ENCODE data around the gene LCE2B.
"Not testable (repeated sequence)": the region's sequence is repeated elsewhere in the genome, so short reads cannot be mapped to it uniquely, and the experiment has no call there.

LCE2B gene

GRCh38 chr1:152658649-152659048 lies 27.3 kb upstream of the LCE2B start:
- TF ChIP-seq CTCF (conservative IDR thresholded peaks at IDR 0.05) (no peak), ZFX (IDR thresholded peaks at IDR 0.05) (no peak)
- H3K27ac ChIP-seq, result no peak overlapping the region

- TF ChIP-seq ZFX (IDR thresholded peaks at IDR 0.05) (no peak), CTCF (conservative IDR thresholded peaks at IDR 0.05) (no peak)
- no peak within 1 kb of the TSS for H3K27ac ChIP-seq
These were observed 22.8 kb upstream of the LCE2B start, which contains the start of gene LCE2D for GRCh38 chr1:152663098-152663497. TSS of gene LCE2D (plus strand) at chr1:152663380. CDS start at chr1:152664106, 726 bp downstream.

- not testable (repeated sequence) for H3K27ac ChIP-seq
These were observed 19.8 kb upstream of the LCE2B start for GRCh38 chr1:152666171-152666570.

DNA sequence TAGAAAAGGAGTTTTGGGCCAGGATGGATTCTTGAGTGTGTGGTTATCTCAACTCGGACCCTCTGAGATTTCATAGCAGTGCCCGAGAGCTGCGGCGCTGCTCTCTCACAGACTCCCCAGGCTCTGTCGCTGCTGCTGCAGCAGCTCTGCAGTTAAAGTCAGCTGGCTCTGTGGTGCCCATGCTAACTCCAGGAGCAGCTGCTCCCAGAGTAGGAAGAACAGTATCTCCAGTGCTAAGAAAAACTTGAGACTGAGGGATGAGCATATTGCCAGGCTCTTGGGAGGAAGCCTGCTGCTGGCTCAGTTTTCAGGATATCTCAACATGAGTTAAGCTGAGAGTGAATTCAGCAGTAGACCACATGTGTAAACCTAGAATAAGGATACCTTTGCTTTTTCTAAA lies 18.3 kb upstream of the LCE2B start:
- no peak overlapping the region for H3K27ac ChIP-seq
- TF ChIP-seq ZFX (IDR thresholded peaks at IDR 0.05) (no peak), CTCF (conservative IDR thresholded peaks at IDR 0.05) (no peak)

DNA sequence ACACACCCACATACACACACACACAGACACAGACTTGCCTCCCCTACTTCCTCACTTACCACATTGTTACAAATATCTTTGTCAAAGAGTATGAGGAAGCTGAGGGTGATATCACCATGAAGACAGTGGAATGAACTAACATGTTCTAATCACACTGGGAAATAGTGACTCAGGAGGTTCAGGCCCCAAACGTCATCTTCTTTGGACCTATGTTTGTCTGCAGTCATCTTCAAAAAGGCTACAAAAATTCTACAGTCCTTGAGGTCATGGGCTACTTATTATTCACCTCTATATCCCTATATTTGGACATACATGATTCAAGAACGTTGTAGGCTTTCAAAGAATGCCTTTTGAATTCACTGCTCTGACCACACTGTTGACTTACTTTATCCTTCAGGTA lies 12.9 kb upstream of the LCE2B start:
- no peak overlapping the region for H3K27ac ChIP-seq
- no peak for TF ChIP-seq CTCF (conservative IDR thresholded peaks at IDR 0.05)

DNA sequence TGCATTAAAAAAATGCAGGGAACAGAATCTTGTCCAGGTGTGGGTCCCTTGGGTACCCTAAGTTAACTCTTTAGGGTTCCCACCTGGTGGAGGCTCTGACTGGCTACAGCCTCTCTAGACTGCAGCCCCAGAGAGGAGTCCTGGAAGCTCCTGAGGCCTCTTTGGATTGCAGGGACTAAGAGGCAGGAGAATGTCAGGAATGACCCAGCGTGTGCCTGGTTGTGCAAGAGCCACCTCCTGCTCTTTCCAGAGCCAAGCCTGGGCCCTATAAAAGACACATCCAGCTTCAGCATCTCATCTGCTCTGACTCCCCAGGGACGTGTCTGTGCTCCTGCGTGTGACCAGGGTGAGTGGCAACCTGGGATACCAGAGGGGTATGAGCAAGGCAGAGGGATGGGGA lies 10.9 kb upstream of the LCE2B start, which contains the start of gene LCE2C:
Gene LCE2C, plus strand, starts transcription at position 297 of the 400 bp plus-strand sequence. CDS start 737 bp downstream, outside the sequence.
- H3K27ac ChIP-seq, result not testable (repeated sequence)

DNA sequence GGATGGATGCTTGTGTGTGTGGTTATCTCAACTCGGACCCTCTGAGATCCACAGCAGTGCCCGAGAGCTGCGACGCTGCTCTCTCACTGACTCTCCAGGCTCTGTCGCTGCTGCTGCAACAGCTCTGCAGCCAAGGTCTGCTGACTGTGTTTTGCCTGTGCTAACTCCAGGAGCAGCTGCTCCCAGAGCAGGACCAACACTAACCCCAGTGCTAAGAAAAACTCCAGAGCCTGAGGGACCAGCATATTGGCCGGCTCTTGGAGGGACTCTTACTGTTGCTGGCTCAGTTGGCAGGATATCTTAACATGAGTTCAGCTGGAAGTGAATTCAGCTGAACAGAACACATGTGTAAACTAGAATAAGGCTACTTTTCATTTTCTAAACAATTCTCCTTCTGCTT lies 6.5 kb upstream of the LCE2B start:
- H3K27ac ChIP-seq, result no peak overlapping the region
- TF ChIP-seq CTCF (conservative IDR thresholded peaks at IDR 0.05), result no peak
- TF ChIP-seq ZFX (IDR thresholded peaks at IDR 0.05), result no peak

GRCh38 chr1:152681616-152682015 lies 4.3 kb upstream of the LCE2B start:
- TF ChIP-seq CTCF (conservative IDR thresholded peaks at IDR 0.05), result no peak
- TF ChIP-seq ZFX (IDR thresholded peaks at IDR 0.05), result no peak
- no peak overlapping the region for H3K27ac ChIP-seq

DNA sequence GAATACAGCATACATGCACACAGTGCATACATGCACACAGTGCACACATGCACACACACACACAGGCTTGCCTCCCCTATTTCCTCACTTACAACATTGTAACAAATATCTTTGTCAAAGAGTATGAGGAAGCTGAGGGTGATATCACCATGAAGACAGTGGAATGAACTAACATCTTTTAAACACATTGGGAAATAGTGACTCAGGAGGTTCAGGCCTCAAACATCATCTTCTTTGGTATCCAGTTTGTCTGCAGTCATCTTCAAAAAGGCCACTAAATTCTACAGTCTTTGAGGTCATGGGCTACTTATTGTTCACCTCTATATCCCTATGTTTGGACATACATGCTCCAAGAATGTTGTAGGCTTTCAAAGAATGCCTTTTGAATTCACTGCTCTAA lies 2.1 kb upstream of the LCE2B start:
- TF ChIP-seq ZFX (IDR thresholded peaks at IDR 0.05) (no peak), CTCF (conservative IDR thresholded peaks at IDR 0.05) (no peak)
- no peak overlapping the region for H3K27ac ChIP-seq
